NCI-H82 treated with DMSO at 0.1 percent for 48 hours (cell line): ENCODE measurements around the gene CASP7.
"Not testable (repeated sequence)": the region's sequence is repeated elsewhere in the genome, so short reads cannot be mapped to it uniquely, and the experiment has no call there.

Source experiments
- DNase-seq: peaks from one replicate; lab custom pipeline; 2025; ENCODE audit not compliant: unreplicated experiment; lab: John Stamatoyannopoulos, UW

CASP7 gene

GRCh38 chr10:113679463-113680189 is at the start of gene CASP7:
CASP7 (plus strand) TSS chr10:113679912; CDS start chr10:113697494, 17,582 bp downstream.
- peak; percentile 5 for DNase-seq

GRCh38 chr10:113630929-113631533 is 48.7 kb upstream of the CASP7 start:
- no peak for DNase-seq

GRCh38 chr10:113631684-113632367 is 47.9 kb upstream of the CASP7 start:
- no peak for DNase-seq

- DNase-seq: no peak
Measured at GRCh38 chr10:113639966-113640365, 39.7 kb upstream of the CASP7 start.

- no peak for DNase-seq
Measured at GRCh38 chr10:113641702-113642101, 38.0 kb upstream of the CASP7 start.

GRCh38 chr10:113643183-113643582 is 36.5 kb upstream of the CASP7 start:
- DNase-seq: no peak

GRCh38 chr10:113644185-113645120 is 35.3 kb upstream of the CASP7 start:
- no peak for DNase-seq

GRCh38 chr10:113646336-113647201 is 33.1 kb upstream of the CASP7 start:
- DNase-seq: no peak

- no peak for DNase-seq
Measured at GRCh38 chr10:113647812-113648211, 31.9 kb upstream of the CASP7 start.

GRCh38 chr10:113648478-113648877 is 31.2 kb upstream of the CASP7 start:
- no peak for DNase-seq

GRCh38 chr10:113650172-113650571 is 29.5 kb upstream of the CASP7 start:
- DNase-seq: no peak

- DNase-seq: no peak
Measured at GRCh38 chr10:113651021-113651420, 28.7 kb upstream of the CASP7 start.

- DNase-seq: no peak
Measured at GRCh38 chr10:113651898-113652297, 27.8 kb upstream of the CASP7 start.

GRCh38 chr10:113652456-113652855 is 27.3 kb upstream of the CASP7 start:
- DNase-seq: not testable (repeated sequence)

- no peak for DNase-seq
Measured at GRCh38 chr10:113656896-113657295, 22.8 kb upstream of the CASP7 start.

- DNase-seq: no peak
Measured at GRCh38 chr10:113657544-113657943, 22.2 kb upstream of the CASP7 start.

- DNase-seq: no peak
Measured at GRCh38 chr10:113661332-113661731, 18.4 kb upstream of the CASP7 start.

- no peak for DNase-seq
Measured at GRCh38 chr10:113663142-113663541, 16.6 kb upstream of the CASP7 start.

- DNase-seq: no peak
Measured at GRCh38 chr10:113663908-113664307, 15.8 kb upstream of the CASP7 start, which contains the start of gene NRAP. NRAP (minus strand) TSS chr10:113664041; CDS start chr10:113663882, 159 bp downstream.

- no peak for DNase-seq
Measured at GRCh38 chr10:113665352-113665751, 14.4 kb upstream of the CASP7 start.
